COR-L47 (cell line): ENCODE measurements around the gene RGL2.
"Not testable (repeated sequence)": the region's sequence is repeated elsewhere in the genome, so short reads cannot be mapped to it uniquely, and the experiment has no call there.

ENCODE experiments used
- DNase-seq: peaks from one replicate; lab custom pipeline; 2025; lab: John Stamatoyannopoulos, UW

The RGL2 gene

DNA sequence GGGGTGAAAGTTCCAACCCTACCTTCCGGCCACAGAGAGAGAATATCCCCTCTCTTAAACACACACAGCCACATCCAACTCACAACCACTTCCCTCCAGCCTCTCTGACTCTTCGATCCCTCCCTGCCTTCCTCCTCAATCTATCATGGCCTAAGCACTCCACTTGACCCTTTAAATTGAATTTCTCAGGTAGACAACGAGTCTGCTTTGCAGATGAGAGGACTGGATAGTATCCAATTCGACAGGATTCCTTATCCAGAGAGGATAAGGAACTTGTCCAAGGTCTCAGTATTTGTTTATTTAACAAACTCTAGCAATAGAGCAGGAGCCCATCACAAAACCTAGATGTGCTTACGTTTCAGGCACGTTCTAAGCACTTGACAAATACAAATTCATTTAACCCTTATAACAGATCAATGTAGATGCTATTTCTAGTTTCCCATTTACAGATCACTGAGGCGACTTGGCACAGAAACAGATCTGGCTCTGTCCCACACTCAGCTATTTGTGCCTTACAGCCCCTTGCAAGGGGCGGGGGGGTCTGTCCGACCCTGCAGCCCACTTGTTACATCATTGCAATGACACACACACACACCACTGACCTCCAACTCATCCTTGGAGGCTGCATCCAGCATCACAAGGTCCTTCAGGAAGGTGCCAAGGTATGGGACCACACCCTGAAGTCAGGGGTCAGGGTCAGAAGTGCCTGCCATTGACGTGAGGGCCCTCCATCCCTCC lies 4.5 kb downstream of the RGL2 start:
- DNase-seq, result no peak

DNA sequence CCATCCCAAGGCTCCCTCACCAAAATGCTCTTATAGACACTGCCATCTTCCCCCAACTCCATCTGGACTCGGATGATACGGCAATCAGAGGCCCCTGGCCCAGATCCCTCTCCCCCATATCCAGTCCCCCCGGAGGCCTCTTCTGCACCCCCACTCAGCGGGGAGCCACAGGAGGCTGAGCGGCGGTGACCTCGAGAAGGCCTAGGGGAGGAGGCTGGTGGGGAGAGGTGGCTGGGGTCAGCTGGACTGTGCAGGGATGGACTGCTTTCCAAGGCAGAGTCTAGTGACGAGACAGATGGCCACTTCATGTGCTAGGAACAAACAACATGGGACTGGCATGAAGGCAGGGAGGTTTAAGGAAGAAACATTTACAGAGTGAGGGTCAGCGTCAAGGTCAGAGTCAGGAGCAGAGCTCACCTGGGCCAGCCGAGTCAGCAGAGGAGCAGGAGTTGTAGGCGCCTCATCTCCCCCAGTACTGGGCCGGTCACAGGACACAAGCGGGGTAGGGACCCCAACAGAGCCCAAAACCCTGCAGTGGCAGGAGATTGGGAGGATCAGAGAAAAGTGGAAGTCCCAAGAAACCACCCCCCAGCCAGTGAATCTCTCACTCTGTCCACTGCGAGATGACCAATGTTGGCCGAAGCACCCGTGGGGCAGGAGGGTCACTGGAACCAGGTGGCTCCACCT lies 5.6 kb downstream of the RGL2 start:
- no peak for DNase-seq

DNA sequence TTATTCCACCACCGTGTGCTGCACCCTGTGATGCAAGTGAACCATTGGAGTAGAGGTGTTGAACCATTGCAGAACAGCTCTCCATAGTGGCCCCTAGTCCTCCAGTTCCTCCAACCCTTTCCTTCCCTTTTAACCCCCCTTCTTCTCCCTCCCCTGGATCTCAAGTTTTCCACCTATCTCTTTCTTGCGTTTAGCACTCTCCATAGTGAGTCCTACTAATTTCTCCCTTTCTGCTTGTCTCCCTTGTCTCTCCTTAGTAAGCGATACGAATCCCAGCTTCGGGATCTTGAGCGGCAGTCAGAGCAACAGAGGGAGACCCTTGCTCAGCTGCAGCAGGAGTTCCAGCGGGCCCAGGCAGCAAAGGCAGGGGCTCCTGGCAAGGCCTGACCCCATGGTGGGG lies 8.3 kb downstream of the RGL2 start:
- DNase-seq, result no peak

DNA sequence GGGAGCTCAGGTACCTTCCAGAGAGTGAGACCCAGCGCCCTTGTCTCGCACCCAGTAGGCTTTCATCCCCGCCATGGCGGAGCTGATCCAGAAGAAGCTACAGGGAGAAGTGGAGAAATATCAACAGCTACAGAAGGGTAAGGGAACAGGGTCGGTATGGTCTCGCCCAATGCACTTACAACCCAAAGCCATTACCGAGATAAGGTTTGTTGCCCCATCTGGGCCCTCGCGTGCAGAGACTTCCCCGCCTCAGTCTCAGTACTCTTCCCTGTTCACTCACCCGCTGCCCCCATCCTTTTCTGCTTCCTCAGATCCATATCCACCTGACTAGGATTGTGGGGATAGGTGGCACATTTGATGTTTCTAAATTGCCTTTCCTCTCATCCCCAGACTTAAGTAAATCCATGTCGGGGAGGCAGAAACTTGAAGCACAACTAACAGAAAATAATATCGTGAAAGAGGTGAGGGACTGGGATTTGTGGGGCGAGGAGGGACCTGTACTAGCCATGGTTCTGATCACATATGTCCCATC lies 8.9 kb downstream of the RGL2 start:
- DNase-seq, result no peak

DNA sequence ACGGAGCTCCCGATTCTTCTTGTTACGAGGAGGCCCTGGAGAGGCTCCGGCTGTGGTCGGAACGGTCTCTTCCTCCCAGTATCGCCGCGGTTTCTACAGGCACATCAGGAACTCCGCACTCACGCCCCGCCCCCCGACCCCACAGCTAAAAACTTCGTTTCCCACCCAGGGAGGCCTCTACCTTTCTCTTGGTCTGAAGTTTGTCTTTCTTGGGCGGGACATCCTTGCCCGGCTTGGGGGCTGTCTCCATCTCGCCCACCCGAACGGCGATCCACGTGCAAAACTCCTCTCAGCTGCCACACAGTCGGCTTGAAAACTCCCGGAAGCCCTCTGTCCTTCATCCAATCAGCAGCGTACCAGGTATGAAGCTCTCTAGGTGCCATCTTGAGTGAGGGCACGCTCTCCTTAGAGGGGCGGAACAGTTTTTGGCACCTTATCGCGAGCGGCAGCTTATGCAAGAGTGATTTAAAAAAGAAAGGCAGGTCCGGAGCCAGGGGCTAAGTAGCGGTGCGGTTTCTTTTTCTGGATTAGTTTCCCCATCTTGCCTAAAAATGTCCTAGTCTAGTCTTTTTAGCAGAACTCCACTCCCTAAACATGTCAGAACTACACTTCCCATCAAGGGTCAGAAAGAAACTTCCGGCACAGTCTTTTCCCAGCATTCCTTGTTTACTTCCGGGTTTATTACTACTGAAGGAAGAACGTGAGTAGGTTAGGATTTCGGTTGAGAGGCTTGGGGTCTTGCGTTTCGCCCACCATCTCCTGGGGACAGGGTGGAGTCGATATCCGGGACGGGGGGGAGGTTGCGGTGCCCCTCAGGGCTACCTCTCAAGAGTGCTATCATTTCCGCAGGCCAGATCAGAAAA lies 9.6 kb downstream of the RGL2 start, which contains the start of the genes PFDN6 and WDR46:
Gene PFDN6 (plus strand): TSS at position 681 of the 863 bp plus-strand sequence. CDS start 256 bp downstream, outside the sequence.
Gene WDR46 (minus strand): TSS at position 319 of the 863 bp plus-strand sequence. CDS start 69 bp downstream, at position 250.
- peak; percentile 69 for DNase-seq

DNA sequence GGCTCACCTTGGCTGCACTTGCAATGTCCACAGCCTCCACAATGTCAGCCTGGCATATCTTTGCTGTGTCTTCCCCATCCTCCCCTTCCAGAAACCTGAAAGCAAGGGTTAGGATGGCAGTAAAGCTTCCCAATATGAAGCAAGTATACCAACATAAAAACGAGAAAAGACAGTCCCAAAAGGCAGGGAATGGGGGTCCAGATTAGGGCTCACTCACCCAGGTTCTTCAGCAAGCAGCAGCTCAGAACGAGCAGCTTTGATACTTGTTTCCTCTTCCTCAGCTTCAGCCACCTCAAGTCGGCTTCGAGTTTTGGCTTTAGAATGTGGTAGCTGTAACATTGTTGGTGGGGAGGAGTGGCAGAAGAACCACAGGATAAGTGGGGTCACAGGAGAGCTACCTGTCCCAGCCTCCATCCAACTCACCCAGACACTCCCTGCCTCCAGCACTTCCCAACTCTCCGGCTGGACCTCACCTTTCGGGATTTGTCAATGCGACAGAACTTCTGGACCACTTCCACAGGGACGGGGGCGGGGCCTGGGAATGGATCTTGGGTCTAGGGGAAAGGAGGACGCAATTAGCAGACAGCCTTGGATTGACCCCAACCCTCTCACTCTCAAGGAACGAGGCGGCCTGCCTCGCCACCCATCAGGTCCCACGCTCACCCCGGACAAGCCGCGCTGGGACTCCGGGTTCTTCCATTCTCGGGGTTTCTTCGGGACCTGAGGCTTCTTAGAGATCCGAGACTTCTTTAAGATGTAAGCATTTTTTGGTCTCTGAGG lies 10.4 kb downstream of the RGL2 start:
- no peak for DNase-seq

GRCh38 chr6:33286946-33287914 lies 11.5 kb downstream of the RGL2 start:
- DNase-seq, result no peak

DNA sequence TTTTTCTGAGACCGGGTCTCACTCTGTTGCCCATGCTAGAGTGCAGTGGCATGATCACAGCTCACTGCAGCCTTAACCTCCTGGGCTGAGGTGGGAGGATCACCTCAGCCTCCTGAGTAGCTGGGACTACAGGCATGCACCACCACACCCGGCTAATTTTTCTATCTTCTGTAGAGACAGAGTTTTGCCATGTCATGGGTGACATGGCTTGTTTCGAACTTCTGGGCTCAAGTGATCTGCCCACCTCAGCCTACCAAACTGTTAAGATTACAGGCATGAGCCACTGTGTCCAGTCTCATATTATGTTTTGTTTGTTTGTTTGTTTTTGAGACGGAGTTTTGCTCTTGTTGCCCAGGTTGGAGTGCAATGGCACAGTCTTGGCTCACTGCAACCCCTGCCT lies 13.5 kb downstream of the RGL2 start:
- DNase-seq, result not testable (repeated sequence)

- no peak for DNase-seq
Observed at GRCh38 chr6:33280539-33280938, 18.2 kb downstream of the RGL2 start.

GRCh38 chr6:33279971-33280511 lies 18.7 kb downstream of the RGL2 start:
- peak; percentile 51 for DNase-seq

DNA sequence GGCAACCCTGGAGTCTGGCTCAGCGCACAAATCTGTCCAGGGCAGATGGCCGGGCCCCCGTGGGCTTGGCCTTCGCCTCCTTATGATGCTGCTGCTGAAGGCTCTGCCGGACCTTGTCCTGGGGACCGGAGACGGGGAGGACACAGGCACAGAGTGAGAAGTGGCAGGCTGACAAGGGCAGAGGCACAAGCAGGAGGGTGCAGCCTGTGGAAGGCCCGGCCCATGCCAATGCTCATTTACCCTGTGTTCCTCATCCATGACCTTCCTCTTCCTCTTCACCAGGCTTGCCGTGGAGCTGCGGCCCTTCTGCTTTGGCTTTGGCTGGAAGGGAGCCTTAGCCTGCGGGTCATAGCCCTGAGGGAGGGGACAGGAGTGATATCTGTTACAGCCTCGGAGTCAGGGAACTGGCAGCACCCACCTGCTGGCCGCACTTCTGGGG lies 19.5 kb downstream of the RGL2 start:
- DNase-seq, result no peak

GRCh38 chr6:33278810-33279209 lies 19.9 kb downstream of the RGL2 start:
- DNase-seq, result no peak

GRCh38 chr6:33278392-33278741 lies 20.4 kb downstream of the RGL2 start:
- DNase-seq, result no peak

GRCh38 chr6:33277663-33278391 lies 20.9 kb downstream of the RGL2 start:
- no peak for DNase-seq

GRCh38 chr6:33276864-33277662 lies 21.7 kb downstream of the RGL2 start, which contains the start of gene B3GALT4:
Gene B3GALT4 (plus strand): TSS chr6:33277123. CDS start chr6:33277420, 297 bp downstream.
- peak; percentile 47 for DNase-seq

DNA sequence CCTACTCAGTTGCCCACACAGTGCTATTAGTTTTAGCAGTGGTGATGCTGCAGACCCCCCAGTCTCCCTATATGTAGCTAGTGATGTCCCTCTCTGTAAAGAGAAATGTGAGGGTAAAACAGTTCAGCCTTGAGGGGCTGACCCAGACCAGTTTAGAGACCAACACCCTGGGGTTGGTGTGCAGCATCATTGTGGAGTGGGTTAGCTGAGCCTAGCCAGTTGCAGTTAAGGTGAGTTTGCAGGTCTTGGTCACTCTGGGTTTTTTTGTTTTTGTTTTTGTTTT lies 22.2 kb downstream of the RGL2 start:
- no peak for DNase-seq

- DNase-seq, result not testable (repeated sequence)
Observed at GRCh38 chr6:33275795-33276580, 22.8 kb downstream of the RGL2 start.
